Posterior cingulate gyrus (tissue), 11 donors: ENCODE data around the gene VSX1.
A peak's percentile ranks its signal among the peaks of the same experiment; 100 is the strongest.

Experiments
- DNase-seq, 10 donors: peaks; one replicate each; pipeline versions ENCODE4 v3.0.0 to v3.0.0-alpha.2; 2020 to 2021; ENCODE audit warnings: mixed read lengths in 3 of 10
- intact Hi-C: fragments of 100-400 bp; cut with DNase I; formaldehyde crosslinking; loops from one replicate; pipeline ENCODE4 v1.15.1; 2023

The VSX1 gene

GRCh38 chr20:25081730-25082497, at the start of gene VSX1:
Gene VSX1, minus strand, starts transcription at chr20:25082141. Its CDS starts 45 bp downstream, at chr20:25082096.
- peak in 1 of 10 donors; percentile 50 for DNase-seq
- intact Hi-C loops: no loop called here

- peak in 2 of 10 donors; percentile 50 to 51 for DNase-seq
- intact Hi-C loops: no loop called here
Measured at GRCh38 chr20:25129908-25130307, 48.0 kb upstream of the VSX1 start.

- intact Hi-C loops: no loop called here
- DNase-seq: peak in 1 of 10 donors; percentile 47
Measured at GRCh38 chr20:25129428-25129827, 47.5 kb upstream of the VSX1 start.

- no peak for DNase-seq
Measured at GRCh38 chr20:25128649-25129048, 46.7 kb upstream of the VSX1 start.

GRCh38 chr20:25127761-25128537, 46.0 kb upstream of the VSX1 start:
- intact Hi-C loops: no loop called here
- peak in 1 of 10 donors; percentile 25 for DNase-seq

More at GRCh38 chr20:25128649-25129048, 46.7 kb upstream of the VSX1 start:
- intact Hi-C loops: no loop called here

- intact Hi-C loops: no loop called here
- DNase-seq: peak in 1 of 10 donors; percentile 31
Measured at GRCh38 chr20:25126204-25127029, 44.5 kb upstream of the VSX1 start.

GRCh38 chr20:25125636-25126035, 43.7 kb upstream of the VSX1 start:
- intact Hi-C loops: no loop called here
- DNase-seq: peak in 1 of 10 donors; percentile 38

- intact Hi-C loops: no loop called here
- DNase-seq: no peak
Measured at GRCh38 chr20:25120920-25121319, 39.0 kb upstream of the VSX1 start.

- intact Hi-C loops: no loop called here
- DNase-seq: no peak
Measured at GRCh38 chr20:25120457-25120856, 38.5 kb upstream of the VSX1 start.

- DNase-seq: peak in 1 of 10 donors; percentile 51
- intact Hi-C loops: no loop called here
Measured at GRCh38 chr20:25118529-25118928, 36.6 kb upstream of the VSX1 start.

- intact Hi-C loops: no loop called here
Measured at GRCh38 chr20:25117990-25118389, 36.0 kb upstream of the VSX1 start.

GRCh38 chr20:25116739-25117458, 35.0 kb upstream of the VSX1 start:
- intact Hi-C loops: no loop called here
- peak in 2 of 10 donors; percentile 51 for DNase-seq

More at GRCh38 chr20:25117990-25118389, 36.0 kb upstream of the VSX1 start:
- DNase-seq: peak in 1 of 10 donors; percentile 7

- intact Hi-C loops: no loop called here
- DNase-seq: no peak
Measured at GRCh38 chr20:25103526-25103925, 21.6 kb upstream of the VSX1 start.

GRCh38 chr20:25100914-25101313, 19.0 kb upstream of the VSX1 start:
- intact Hi-C loops: no loop called here
- DNase-seq: no peak

GRCh38 chr20:25099601-25100140, 17.7 kb upstream of the VSX1 start:
- no peak for DNase-seq
- intact Hi-C loops: no loop called here

GRCh38 chr20:25097498-25097897, 15.6 kb upstream of the VSX1 start:
- intact Hi-C loops: no loop called here

GRCh38 chr20:25090492-25091429, 8.8 kb upstream of the VSX1 start:
- no peak for DNase-seq
- intact Hi-C loops: no loop called here

More at GRCh38 chr20:25097498-25097897, 15.6 kb upstream of the VSX1 start:
- no peak for DNase-seq

- intact Hi-C loops: no loop called here
Measured at GRCh38 chr20:25089662-25090061, 7.7 kb upstream of the VSX1 start.

GRCh38 chr20:25089096-25089495, 7.2 kb upstream of the VSX1 start:
- DNase-seq: no peak
- intact Hi-C loops: no loop called here

More at GRCh38 chr20:25089662-25090061, 7.7 kb upstream of the VSX1 start:
- no peak for DNase-seq
